SKM-1 (cell line): Measurements from ENCODE around the gene SUPT4H1.

Experiments used
- DNase-seq: peaks from one replicate; lab custom pipeline; 2025; ENCODE audit not compliant: unreplicated experiment; lab: John Stamatoyannopoulos, UW

Gene SUPT4H1

GRCh38 chr17:58330997-58331814, 20.8 kb downstream of the SUPT4H1 start:
- peak; percentile 55 for DNase-seq

GRCh38 chr17:58330538-58330996, 21.4 kb downstream of the SUPT4H1 start:
- DNase-seq: no peak

GRCh38 chr17:58329810-58330537, 22.0 kb downstream of the SUPT4H1 start:
- DNase-seq: peak; percentile 98

GRCh38 chr17:58329035-58329809, 22.8 kb downstream of the SUPT4H1 start:
- DNase-seq: peak; percentile 98

GRCh38 chr17:58328195-58329034, 23.6 kb downstream of the SUPT4H1 start, which contains the start of gene TSPOAP1:
TSPOAP1 (minus strand) TSS chr17:58328795; CDS start chr17:58327920, 875 bp downstream.
- DNase-seq: peak; percentile 96

- DNase-seq: no peak
Measured at GRCh38 chr17:58327363-58328194, 24.4 kb downstream of the SUPT4H1 start.

GRCh38 chr17:58326609-58327362, 25.2 kb downstream of the SUPT4H1 start:
- DNase-seq: no peak

GRCh38 chr17:58325976-58326468, 26.0 kb downstream of the SUPT4H1 start:
- no peak for DNase-seq

- no peak for DNase-seq
Measured at GRCh38 chr17:58325289-58325726, 26.7 kb downstream of the SUPT4H1 start.

GRCh38 chr17:58324409-58325288, 27.4 kb downstream of the SUPT4H1 start:
- DNase-seq: no peak

GRCh38 chr17:58324056-58324408, 28.0 kb downstream of the SUPT4H1 start:
- DNase-seq: no peak

- no peak for DNase-seq
Measured at GRCh38 chr17:58323366-58324055, 28.5 kb downstream of the SUPT4H1 start.

- no peak for DNase-seq
Measured at GRCh38 chr17:58322581-58323185, 29.3 kb downstream of the SUPT4H1 start.

- no peak for DNase-seq
Measured at GRCh38 chr17:58321571-58322525, 30.2 kb downstream of the SUPT4H1 start.

- DNase-seq: no peak
Measured at GRCh38 chr17:58320570-58321323, 31.3 kb downstream of the SUPT4H1 start.
